ENCODE data around the gene RAB35. TPM values are rescaled to one million over a fixed set of nuclear protein-coding genes. Genes with fewer than 3 reads are reported as not detected.

The RAB35 gene
- 27.2 and 31.4 TPM in 2 replicates for total RNA-seq

GRCh38 chr12:120116441-120116791 lies at the start of gene RAB35:
TSS of gene RAB35 (minus strand) at chr12:120116753. CDS start at chr12:120116650, 103 bp downstream.

Other genes with a start within 250 kb of the RAB35 start
- gene CIT, start 239.4 kb downstream of the RAB35 start, total RNA-seq: 23.3 and 24.8 TPM in 2 replicates
- gene BICDL1, start 127.5 kb downstream of the RAB35 start, total RNA-seq: not detected in 2 replicates
- gene GCN1, start 78.0 kb upstream of the RAB35 start, total RNA-seq: 73.9 and 92.3 TPM in 2 replicates
- 3,700 and 3,777 TPM in 2 replicates for gene RPLP0, start 84.4 kb upstream of the RAB35 start, total RNA-seq
- 14.5 and 24.4 TPM in 2 replicates for gene PXN, start 149.0 kb upstream of the RAB35 start, total RNA-seq
- gene RNU4-2, start 175.2 kb upstream of the RAB35 start, total RNA-seq: under 0.01 TPM in 2 replicates
- under 0.01 TPM in 1 of 2 replicates, not detected in the other for gene RNU4-1, start 176.5 kb upstream of the RAB35 start, total RNA-seq
- gene SIRT4, start 185.6 kb upstream of the RAB35 start, total RNA-seq: 0.79 and 0.87 TPM in 2 replicates
- gene PLA2G1B, start 211.0 kb upstream of the RAB35 start, total RNA-seq: 0.25 TPM in 1 of 2 replicates, not detected in the other

All from aortic smooth muscle cell (primary cell).